Ovary (tissue), 9 donors: Measurements from ENCODE around the gene HECTD4. TPM values are rescaled to one million over a fixed set of nuclear protein-coding genes. Genes with fewer than 3 reads are reported as not detected.

ENCODE experiments used
- DNase-seq, 5 donors: peaks; one replicate each; pipeline ENCODE4 v3.0.0-alpha.2; 2019 to 2020
- H3K27ac ChIP-seq, 2 donors: fragments of 200-600 bp; one replicate each; pipeline versions ENCODE4 v1.5.1 to v1.8.0; 2019 to 2022
- H3K27me3 ChIP-seq: fragments of 200-600 bp; one replicate; pipeline ENCODE4 v1.8.0; 2022
- H3K36me3 ChIP-seq: fragments of 200-600 bp; sonication (generic); one replicate; pipeline ENCODE4 v1.5.1; 2019
- H3K4me1 ChIP-seq: one replicate; pipeline ENCODE4 v1.8.1; 2013; ENCODE audit warnings: mild to moderate bottlenecking, moderate library complexity; ENCODE audit not compliant: insufficient read depth
- H3K4me3 ChIP-seq: fragments of 200-600 bp; sonication (generic); one replicate; pipeline ENCODE4 v1.5.1; 2017
- H3K9me3 ChIP-seq, 2 donors: fragments of 200-600 bp in 1 of 2; sonication (generic) in 1 of 2; one replicate each; pipeline versions ENCODE4 v1.5.1 to v1.8.1; 2013 to 2019; ENCODE audit warnings: mild to moderate bottlenecking in 1 of 2, moderate library complexity in 1 of 2
- EP300 ChIP-seq: sonication (generic); formaldehyde crosslinking; IDR thresholded peaks from one replicate; pipeline ENCODE4 v1.6.1; 2017; ENCODE audit warnings: antibody characterized with exemption
- POLR2A ChIP-seq: fragments of 450-650 bp; IDR thresholded peaks from one replicate; pipeline ENCODE4 v1.6.1; 2017; ENCODE audit warnings: antibody characterized with exemption, mild to moderate bottlenecking, moderate library complexity
- WGBS, 3 donors: extraction: QIAGEN DNeasy Blood & Tissue Kit in 1 of 3; methylation state at CpG; one replicate each; pipeline versions ENCODE4 v1.1.5 to v1.1.7; 2013 to 2017; 5-methylcytosine and 5-hydroxymethylcytosine counted together
- intact Hi-C, 4 donors: fragments of 100-400 bp; cut with DNase I; formaldehyde crosslinking; loops; one replicate each; pipeline versions ENCODE4 v1.11.0 to v1.15.1; 2022 to 2023
- polyA plus RNA-seq, 2 donors: library from polyadenylated mRNA; stranded (reverse); fragments of 200-250 nt in 1 of 2; fragments of 350-450 nt in 1 of 2; fragmentation: Illumina TruSeq in 1 of 2; extraction: RNeasy Lipid Tissue Mini Kit (QIAGEN cat#74804) in 1 of 2; gene quantifications; one replicate each; pipeline ENCODE4 v1.2.3, GENCODE V29; 2013 to 2014
- total RNA-seq, 7 donors: library from RNA; depleted of rRNA in 2 of 7; stranded (reverse); fragments of >200 nt in 2 of 7; fragmentation: NEBNext Ultra II Directional in 3 of 7; extraction: Animal tissue kit (Norgen Biotek cat#: 25700) in 3 of 7; gene quantifications; one replicate each; pipeline versions ENCODE4 v1.1.0 to v1.2.4, GENCODE V29; 2016 to 2023
- TF ChIP-seq, protein P1 (sequence below), 3 donors: fragments of 450-650 bp in 2 of 3; fragments of 200-600 bp in 1 of 3; IDR thresholded peaks; one replicate each; pipeline versions ENCODE4 v1.5.1 to v1.8.0; 2016 to 2022; ENCODE audit warnings: antibody characterized with exemption in 3 of 3, mild to moderate bottlenecking in 1 of 3
- donor health status: DM: no; HTN: no; CAD: no; lungs with moderate emphysema.
- donor health status: DM: no; HTN: no; CAD: no.
- donor health status: Bipolar disorder and iron deficiency.
- donor health status: DM: yes; HTN: yes; CAD: no.
- donor health status: DM: no; HTN: no; CAD: no.
- donor health status: DM: yes; HTN: yes; CAD: no.

Gene HECTD4
- total and polyA plus RNA-seq, 9 donors, result 12.3 to 47.3 (median 34.9) TPM

DNA sequence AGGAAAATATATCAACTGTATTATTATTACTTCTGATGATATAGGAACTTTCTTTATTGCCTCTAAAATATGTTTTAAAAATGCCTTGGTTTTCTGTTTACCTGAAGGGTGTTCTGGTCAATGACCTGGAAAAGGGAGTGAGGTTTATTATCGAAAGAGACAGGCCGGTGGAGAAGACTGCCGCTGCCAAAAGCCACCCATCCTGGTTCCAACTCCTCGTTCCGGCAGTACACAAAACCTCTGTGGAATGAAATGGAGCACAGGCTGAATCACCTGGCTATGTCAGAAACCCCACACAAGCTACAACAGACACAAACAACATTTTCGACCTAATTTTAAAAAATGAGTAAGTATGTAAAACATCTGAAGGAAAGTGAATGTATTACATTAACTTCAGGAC, 73.6 kb downstream of the HECTD4 start:
- no peak for DNase-seq
- Histone ChIP-seq H3K4me3 (no peak overlapping the region), H3K9me3 (no peaks in the 10 kb centered on the region), H3K4me1 (peaks cover 6% of the 10 kb centered on the region), H3K27me3 (no peaks in the 10 kb centered on the region), H3K36me3 (no peaks in the 10 kb centered on the region), H3K27ac (no peak overlapping the region)
- intact Hi-C loops, result no loop called here
- TF ChIP-seq EP300 (no peak), POLR2A (no peak)
- TF ChIP-seq, protein P1, sequence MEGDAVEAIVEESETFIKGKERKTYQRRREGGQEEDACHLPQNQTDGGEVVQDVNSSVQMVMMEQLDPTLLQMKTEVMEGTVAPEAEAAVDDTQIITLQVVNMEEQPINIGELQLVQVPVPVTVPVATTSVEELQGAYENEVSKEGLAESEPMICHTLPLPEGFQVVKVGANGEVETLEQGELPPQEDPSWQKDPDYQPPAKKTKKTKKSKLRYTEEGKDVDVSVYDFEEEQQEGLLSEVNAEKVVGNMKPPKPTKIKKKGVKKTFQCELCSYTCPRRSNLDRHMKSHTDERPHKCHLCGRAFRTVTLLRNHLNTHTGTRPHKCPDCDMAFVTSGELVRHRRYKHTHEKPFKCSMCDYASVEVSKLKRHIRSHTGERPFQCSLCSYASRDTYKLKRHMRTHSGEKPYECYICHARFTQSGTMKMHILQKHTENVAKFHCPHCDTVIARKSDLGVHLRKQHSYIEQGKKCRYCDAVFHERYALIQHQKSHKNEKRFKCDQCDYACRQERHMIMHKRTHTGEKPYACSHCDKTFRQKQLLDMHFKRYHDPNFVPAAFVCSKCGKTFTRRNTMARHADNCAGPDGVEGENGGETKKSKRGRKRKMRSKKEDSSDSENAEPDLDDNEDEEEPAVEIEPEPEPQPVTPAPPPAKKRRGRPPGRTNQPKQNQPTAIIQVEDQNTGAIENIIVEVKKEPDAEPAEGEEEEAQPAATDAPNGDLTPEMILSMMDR (IDR thresholded peaks at IDR 0.05), result no peak
- WGBS, 3 donors, result 22 to 33% (median 29%) methylated on average over 6 of the region's 6 CpGs

DNA sequence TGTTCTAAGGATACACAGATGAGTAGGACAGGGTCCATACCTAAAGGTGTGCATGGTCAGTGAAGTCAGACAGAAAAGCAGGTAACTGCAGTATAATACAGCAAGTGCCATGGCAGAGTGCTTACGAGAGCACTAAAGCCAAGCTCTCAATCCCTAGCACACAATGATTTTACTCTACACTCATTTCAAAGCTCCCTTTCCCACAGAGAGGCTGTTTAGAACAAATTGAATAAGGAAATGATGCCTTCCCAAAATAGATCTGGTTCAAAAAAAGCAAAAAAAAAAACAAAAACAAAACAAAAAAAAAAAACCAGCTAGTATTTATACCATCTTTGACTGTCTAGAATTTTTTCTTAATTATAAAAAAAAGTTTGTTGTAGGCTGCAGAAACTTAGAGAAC, 74.1 kb downstream of the HECTD4 start:
- TF ChIP-seq EP300 (no peak), POLR2A (no peak)
- TF ChIP-seq, protein P1 (IDR thresholded peaks at IDR 0.05), result no peak
- Histone ChIP-seq H3K9me3 (no peaks in the 10 kb centered on the region), H3K27me3 (no peaks in the 10 kb centered on the region), H3K4me3 (no peak overlapping the region), H3K36me3 (no peaks in the 10 kb centered on the region), H3K27ac (no peak overlapping the region), H3K4me1 (peaks cover 6% of the 10 kb centered on the region)
- intact Hi-C loops, result no loop called here
- WGBS, 3 donors, result 71 to 85% (median 73%) methylated on average over 1 of the region's 1 CpG
- no peak for DNase-seq

DNA sequence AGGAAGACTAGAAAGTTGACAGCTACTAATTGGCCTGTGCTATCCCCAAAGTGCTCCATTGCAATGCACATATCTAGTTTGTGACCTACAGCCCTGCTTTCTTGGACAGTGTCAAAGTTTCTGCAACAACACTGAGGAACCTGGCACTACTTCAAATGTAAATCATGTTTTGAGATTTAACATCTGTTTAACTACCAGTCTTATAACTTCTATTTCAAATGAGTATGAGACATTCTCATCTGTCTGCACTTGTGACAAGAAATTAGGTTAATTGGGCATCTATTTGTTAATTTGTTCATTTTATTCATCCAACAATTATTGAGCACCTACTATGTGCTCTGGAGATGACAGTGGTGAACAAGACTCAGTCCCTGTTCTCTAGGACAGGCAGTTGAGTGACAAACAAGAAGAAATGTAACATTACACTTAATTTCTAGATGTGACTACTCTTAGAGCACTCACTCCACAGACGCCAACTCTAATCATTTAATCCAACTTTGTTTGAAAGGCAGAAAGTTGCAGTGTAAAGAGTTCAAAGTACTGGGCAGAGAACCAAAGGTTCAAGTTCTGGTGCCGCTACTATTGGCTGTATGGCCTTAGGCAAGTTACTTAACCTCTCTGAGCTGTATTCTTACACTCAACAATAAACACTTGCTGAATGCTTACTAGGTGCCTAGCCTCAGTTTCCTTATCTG, 74.8 kb downstream of the HECTD4 start:
- intact Hi-C loops, result no loop called here
- H3K4me3 ChIP-seq, result no peak overlapping the region
- no peaks in the 10 kb centered on the region for H3K36me3 ChIP-seq
- H3K9me3 ChIP-seq, result no peaks in the 10 kb centered on the region
- H3K27ac ChIP-seq, result no peak overlapping the region
- peaks cover 6% of the 10 kb centered on the region for H3K4me1 ChIP-seq
- TF ChIP-seq POLR2A (no peak), EP300 (no peak)
- TF ChIP-seq, protein P1 (IDR thresholded peaks at IDR 0.05), result no peak
- 56 to 69% (median 67%) methylated on average over 2 of the region's 2 CpGs for WGBS, 3 donors
- DNase-seq, result no peak
- H3K27me3 ChIP-seq, result no peaks in the 10 kb centered on the region

DNA sequence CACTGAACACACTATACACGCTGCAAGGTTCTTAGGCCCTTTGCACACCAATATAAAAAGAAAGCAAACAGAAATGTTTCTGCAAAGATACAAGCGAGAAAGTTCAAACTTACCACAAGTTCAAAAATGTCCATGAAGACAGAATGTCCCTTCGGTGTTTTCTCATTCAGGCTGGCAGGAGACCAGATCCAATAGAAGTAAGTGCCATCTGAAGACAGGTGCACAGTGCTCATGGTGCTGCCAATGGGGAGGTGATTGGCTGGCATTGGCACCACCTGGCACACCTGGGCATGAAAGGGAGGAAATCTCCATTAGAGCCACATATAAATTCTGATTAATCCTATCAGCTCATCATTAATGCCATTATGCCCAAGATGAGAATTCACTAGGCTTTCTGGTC, 76.3 kb downstream of the HECTD4 start:
- Histone ChIP-seq H3K9me3 (no peaks in the 10 kb centered on the region), H3K4me1 (peaks cover 6% of the 10 kb centered on the region), H3K27me3 (no peaks in the 10 kb centered on the region), H3K36me3 (no peaks in the 10 kb centered on the region), H3K4me3 (no peak overlapping the region), H3K27ac (no peak overlapping the region)
- intact Hi-C loops, result no loop called here
- no peak for TF ChIP-seq EP300
- no peak for TF ChIP-seq POLR2A
- TF ChIP-seq, protein P1 (IDR thresholded peaks at IDR 0.05), result no peak
- WGBS, 3 donors, result 91 to 94% (median 92%) methylated on average over 3 of the region's 3 CpGs
- DNase-seq, result no peak
